H9 (cell line): ENCODE data around the gene PSMB5. TPM values are rescaled to one million over a fixed set of nuclear protein-coding genes. Genes with fewer than 3 reads are reported as not detected.
A peak's percentile ranks its signal among the peaks of the same experiment; 100 is the strongest.

Source experiments
- DNase-seq: peaks from one replicate; pipeline ENCODE4 v3.0.0-alpha.2; 2017
- H2AFZ ChIP-seq: one replicate; pipeline ENCODE4 v1.6.1; 2013; ENCODE audit warnings: mild to moderate bottlenecking, low read length, control low read depth, moderate library complexity
- H2AK5ac ChIP-seq: 2 replicates; pipeline ENCODE4 v1.6.1; 2013; ENCODE audit warnings: low read length, control low read depth, mixed read lengths; ENCODE audit not compliant: insufficient read length
- H2BK120ac ChIP-seq: one replicate; pipeline ENCODE4 v1.6.1; 2013; ENCODE audit warnings: low read depth, mild to moderate bottlenecking, low read length, control low read depth, inconsistent platforms; ENCODE audit not compliant: poor library complexity, severe bottlenecking
- H2BK12ac ChIP-seq: 2 replicates; pipeline ENCODE4 v1.6.1; 2013; ENCODE audit warnings: low read length, control low read depth, mixed read lengths, low read depth; ENCODE audit not compliant: insufficient read length
- H2BK15ac ChIP-seq: 2 replicates; pipeline ENCODE4 v1.6.1; 2013; ENCODE audit warnings: low read depth, low read length, control low read depth
- H2BK20ac ChIP-seq: one replicate; pipeline ENCODE4 v1.6.1; 2013; ENCODE audit warnings: low read depth, mild to moderate bottlenecking, low read length, control low read depth, inconsistent platforms; ENCODE audit not compliant: poor library complexity, severe bottlenecking
- H2BK5ac ChIP-seq: 2 replicates; pipeline ENCODE4 v1.6.1; 2013; ENCODE audit warnings: low read length, control low read depth, mixed read lengths; ENCODE audit not compliant: insufficient read length
- H3K14ac ChIP-seq: 2 replicates; pipeline ENCODE4 v1.6.1; 2013; ENCODE audit warnings: low read length, control low read depth; ENCODE audit not compliant: insufficient read depth
- H3K18ac ChIP-seq: 2 replicates; pipeline ENCODE4 v1.6.1; 2013; ENCODE audit warnings: low read depth, mild to moderate bottlenecking, mixed read lengths, low read length, control low read depth; ENCODE audit not compliant: insufficient read length
- H3K23ac ChIP-seq: 2 replicates; pipeline ENCODE4 v1.6.1; 2013; ENCODE audit warnings: low read length, control low read depth, mixed read lengths, low read depth; ENCODE audit not compliant: insufficient read length
- H3K23me2 ChIP-seq: 2 replicates; pipeline ENCODE4 v1.6.1; 2013; ENCODE audit warnings: low read depth, mild to moderate bottlenecking, mixed read lengths, low read length, control low read depth; ENCODE audit not compliant: insufficient read length, poor library complexity, severe bottlenecking
- H3K27ac ChIP-seq: 2 replicates; pipeline ENCODE4 v1.5.1; 2013; ENCODE audit warnings: low read length, control low read depth, mixed read lengths, low read depth; ENCODE audit not compliant: insufficient read length
- H3K27me3 ChIP-seq: 2 replicates; pipeline ENCODE4 v1.6.1; 2013; ENCODE audit warnings: low read length, control low read depth, inconsistent platforms; ENCODE audit not compliant: insufficient read depth
- H3K4ac ChIP-seq: 2 replicates; pipeline ENCODE4 v1.6.1; 2013; ENCODE audit warnings: low read depth, mild to moderate bottlenecking, control low read depth, inconsistent platforms, low read length, moderate library complexity
- H3K4me1 ChIP-seq: 2 replicates; pipeline ENCODE4 v1.6.1; 2013; ENCODE audit warnings: low read length, control low read depth, inconsistent platforms; ENCODE audit not compliant: insufficient read depth
- H3K4me2 ChIP-seq: 2 replicates; pipeline ENCODE4 v1.6.1; 2013; ENCODE audit warnings: low read length, control low read depth, mixed read lengths; ENCODE audit not compliant: insufficient read length, insufficient read depth
- H3K56ac ChIP-seq: 2 replicates; pipeline ENCODE4 v1.6.1; 2013; ENCODE audit warnings: low read depth, mild to moderate bottlenecking, mixed read lengths, low read length, control low read depth; ENCODE audit not compliant: insufficient read length
- H3K79me1 ChIP-seq: 2 replicates; pipeline ENCODE4 v1.6.1; 2013; ENCODE audit warnings: low read depth, mild to moderate bottlenecking, moderate library complexity, low read length, control low read depth, inconsistent platforms; ENCODE audit not compliant: insufficient read depth, poor library complexity, severe bottlenecking
- H3K79me2 ChIP-seq: 2 replicates; pipeline ENCODE4 v1.6.1; 2013; ENCODE audit warnings: low read length, control low read depth, inconsistent platforms; ENCODE audit not compliant: insufficient read depth
- H3K9ac ChIP-seq: 2 replicates; pipeline ENCODE4 v1.6.1; 2013; ENCODE audit warnings: low read length, control low read depth, mixed read lengths; ENCODE audit not compliant: insufficient read length; ENCODE audit errors: extremely low read depth
- H3K9me3 ChIP-seq: one replicate; pipeline ENCODE4 v1.6.1; 2013; ENCODE audit warnings: low read depth, low read length, inconsistent platforms; ENCODE audit not compliant: control insufficient read depth
- H3T11ph ChIP-seq: one replicate; pipeline ENCODE4 v1.6.1; 2013; ENCODE audit warnings: mild to moderate bottlenecking, low read length, control low read depth, inconsistent platforms
- H4K20me1 ChIP-seq: one replicate; pipeline ENCODE4 v1.6.1; 2013; ENCODE audit not compliant: control insufficient read depth, insufficient read length, insufficient read depth
- H4K5ac ChIP-seq: 2 replicates; pipeline ENCODE4 v1.6.1; 2013; ENCODE audit warnings: low read depth, mild to moderate bottlenecking, mixed read lengths, low read length, control low read depth; ENCODE audit not compliant: insufficient read length
- H4K8ac ChIP-seq: replicated peaks from 2 replicates; pipeline ENCODE4 v1.6.1; 2013; ENCODE audit warnings: low read length, control low read depth, mixed read lengths, low read depth; ENCODE audit not compliant: insufficient read length
- H4K91ac ChIP-seq: 2 replicates; pipeline ENCODE4 v1.6.1; 2013; ENCODE audit warnings: low read depth, mild to moderate bottlenecking, moderate library complexity, mixed read lengths, low read length, control low read depth; ENCODE audit not compliant: insufficient read length
- H3K27ac Mint-ChIP-seq, 3 experiments: 2 replicates in 2 of 3; 3 replicates in 1 of 3; pipeline ENCODE4 v1.8.0; 2020 to 2021; ENCODE audit warnings: mixed read lengths in 3 of 3, mild to moderate bottlenecking in 1 of 3, moderate library complexity in 1 of 3
- H3K27me3 Mint-ChIP-seq: 2 replicates; pipeline ENCODE4 v1.8.0; 2021; ENCODE audit warnings: low read depth, mild to moderate bottlenecking, moderate library complexity, mixed read lengths
- H3K36me3 Mint-ChIP-seq, 3 experiments: 2 replicates in 2 of 3; 3 replicates in 1 of 3; pipeline ENCODE4 v1.8.0; 2020 to 2021; ENCODE audit warnings: low read depth in 3 of 3, mixed read lengths in 3 of 3; ENCODE audit not compliant: insufficient read depth in 1 of 3
- H3K4me1 Mint-ChIP-seq, 2 experiments: 2 replicates each; pipeline ENCODE4 v1.8.0; 2020; ENCODE audit warnings: mixed read lengths in 2 of 2
- H3K4me3 Mint-ChIP-seq, 2 experiments: 2 replicates in 1 of 2; 3 replicates in 1 of 2; pipeline ENCODE4 v1.8.0; 2020 to 2021; ENCODE audit warnings: mild to moderate bottlenecking in 2 of 2, mixed read lengths in 2 of 2, moderate library complexity in 1 of 2
- H3K9me3 Mint-ChIP-seq, 2 experiments: 2 replicates in 1 of 2; 3 replicates in 1 of 2; pipeline ENCODE4 v1.8.0; 2020; ENCODE audit warnings: mild to moderate bottlenecking in 2 of 2, mixed read lengths in 2 of 2, moderate library complexity in 1 of 2
- WGBS: extraction: QIAGEN DNeasy Blood & Tissue Kit; methylation state at CpG from one replicate; pipeline ENCODE4 v1.1.7; 2013; ENCODE audit warnings: missing lambda C conversion rate, low lambda C conversion rate, mixed read lengths; ENCODE audit not compliant: insufficient read length; ENCODE audit errors: extremely low coverage; 5-methylcytosine and 5-hydroxymethylcytosine counted together
- total RNA-seq: library from RNA; stranded (reverse); gene quantifications from 2 replicates; pipeline ENCODE4 v1.2.1, GENCODE V29; 2021
- TF ChIP-seq, protein P1 (sequence below): fragments of 200-600 bp; sonication (generic); conservative IDR thresholded peaks from 3 replicates; pipeline ENCODE4 v1.8.0; 2021; ENCODE audit warnings: antibody characterized with exemption, mild to moderate bottlenecking

The PSMB5 gene
- total RNA-seq, 1 experiment from 2014 or later = 252 TPM

DNA sequence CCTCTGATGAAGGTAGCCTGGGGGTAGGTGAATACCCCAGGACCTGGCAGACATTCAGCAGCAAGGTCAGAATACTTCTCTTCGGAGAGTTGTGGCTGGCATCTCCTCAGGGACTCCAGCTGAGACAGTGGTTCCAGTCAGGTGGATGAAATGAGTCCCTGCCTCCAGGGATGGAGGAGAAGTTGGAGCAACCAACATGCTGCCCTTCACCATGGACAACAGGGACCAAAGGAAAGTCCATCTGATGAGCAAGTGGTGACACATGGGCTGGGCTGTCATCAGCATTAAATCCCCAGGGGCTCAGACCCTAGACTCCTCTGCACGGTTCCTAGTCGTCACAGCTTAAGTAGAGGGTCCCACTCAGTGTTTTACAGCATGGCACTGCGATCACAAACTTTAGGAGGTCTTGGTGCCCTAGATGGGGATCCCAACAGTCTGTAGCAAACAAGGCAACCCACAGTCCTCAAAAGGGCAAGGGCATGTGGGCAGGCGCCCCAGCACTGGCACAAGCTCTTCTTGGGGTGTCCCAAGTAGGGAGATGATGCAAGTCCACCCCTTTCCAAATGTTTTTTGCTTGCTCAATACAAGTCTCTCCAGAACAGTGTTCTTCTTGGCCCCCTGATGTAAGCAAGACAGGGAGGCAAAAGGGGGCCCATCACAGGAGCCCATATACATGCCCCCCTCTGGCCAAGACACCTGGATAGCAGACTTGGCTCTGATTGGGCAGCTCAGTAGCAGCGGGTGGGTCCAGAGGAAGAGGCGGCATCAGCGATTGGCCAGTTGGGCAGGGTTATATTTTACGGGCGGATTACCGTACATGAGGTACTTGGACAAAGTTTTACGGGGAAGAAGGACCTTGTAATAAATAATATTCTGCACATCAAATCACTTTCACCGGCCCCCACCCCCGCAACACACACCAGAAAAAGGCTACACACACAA, 33.4 kb upstream of the PSMB5 start:
- H3K27ac Mint-ChIP-seq = peak overlapping the region; percentile 92 to 95 (median 93); a peak in 5 of 7 replicates
- H4K5ac ChIP-seq = no peak overlapping the region
- H4K8ac ChIP-seq = no peak overlapping the region
- WGBS = no CpG with 5 or more reads among the region's 14 CpGs
- peaks cover 49 to 84% (median 72%) of the 10 kb centered on the region in 3 experiments for H3K36me3 Mint-ChIP-seq
- H2BK120ac ChIP-seq = no peak overlapping the region
- H3K9me3 Mint-ChIP-seq = no peaks in the 10 kb centered on the region
- H2AFZ ChIP-seq = no peak overlapping the region
- H3K56ac ChIP-seq = no peak overlapping the region
- H3K4me2 ChIP-seq = no peak overlapping the region
- H3K4me1 Mint-ChIP-seq = peaks cover 35 to 52% of the 10 kb centered on the region in 2 experiments
- no peak overlapping the region for H2BK20ac ChIP-seq
- H3K23me2 ChIP-seq = peaks cover 12% of the 10 kb centered on the region
- no peak overlapping the region for H3K9ac ChIP-seq
- H3K4me1 ChIP-seq = 0 out of 2 replicates have a peak, but pooled peaks cover 3% of the 10 kb centered on the region
- H4K20me1 ChIP-seq = peaks cover 3% of the 10 kb centered on the region
- no peak for DNase-seq
- H3K9me3 ChIP-seq = no peaks in the 10 kb centered on the region
- TF ChIP-seq, protein P1, sequence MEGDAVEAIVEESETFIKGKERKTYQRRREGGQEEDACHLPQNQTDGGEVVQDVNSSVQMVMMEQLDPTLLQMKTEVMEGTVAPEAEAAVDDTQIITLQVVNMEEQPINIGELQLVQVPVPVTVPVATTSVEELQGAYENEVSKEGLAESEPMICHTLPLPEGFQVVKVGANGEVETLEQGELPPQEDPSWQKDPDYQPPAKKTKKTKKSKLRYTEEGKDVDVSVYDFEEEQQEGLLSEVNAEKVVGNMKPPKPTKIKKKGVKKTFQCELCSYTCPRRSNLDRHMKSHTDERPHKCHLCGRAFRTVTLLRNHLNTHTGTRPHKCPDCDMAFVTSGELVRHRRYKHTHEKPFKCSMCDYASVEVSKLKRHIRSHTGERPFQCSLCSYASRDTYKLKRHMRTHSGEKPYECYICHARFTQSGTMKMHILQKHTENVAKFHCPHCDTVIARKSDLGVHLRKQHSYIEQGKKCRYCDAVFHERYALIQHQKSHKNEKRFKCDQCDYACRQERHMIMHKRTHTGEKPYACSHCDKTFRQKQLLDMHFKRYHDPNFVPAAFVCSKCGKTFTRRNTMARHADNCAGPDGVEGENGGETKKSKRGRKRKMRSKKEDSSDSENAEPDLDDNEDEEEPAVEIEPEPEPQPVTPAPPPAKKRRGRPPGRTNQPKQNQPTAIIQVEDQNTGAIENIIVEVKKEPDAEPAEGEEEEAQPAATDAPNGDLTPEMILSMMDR = no peak
- no peak overlapping the region for H3K14ac ChIP-seq
- no peak overlapping the region for H4K91ac ChIP-seq
- no peak overlapping the region for H2BK12ac ChIP-seq
- no peak overlapping the region for H2BK15ac ChIP-seq
- no peak overlapping the region for H2AK5ac ChIP-seq
- H3K27me3 Mint-ChIP-seq = no peaks in the 10 kb centered on the region; the same call in 1 of the 2 replicates
- peak overlapping the region in 1 of 2 experiments; percentile 68; a peak in 3 of 5 replicates for H3K4me3 Mint-ChIP-seq
- H3K27ac ChIP-seq = no peak overlapping the region
- H3K79me1 ChIP-seq = peaks cover 17% of the 10 kb centered on the region
- no peak overlapping the region for H3K23ac ChIP-seq
- no peak overlapping the region for H3K4ac ChIP-seq
- H2BK5ac ChIP-seq = no peak overlapping the region
- H3K27me3 ChIP-seq = no peaks in the 10 kb centered on the region
- H3T11ph ChIP-seq = no peak overlapping the region
- no peak overlapping the region for H3K18ac ChIP-seq
- peaks cover 5% of the 10 kb centered on the region; the same call in 1 of the 2 replicates for H3K79me2 ChIP-seq
